Left ventricle myocardium inferior (tissue), 1 donor: ENCODE results near the gene FUNDC2. TPM values are rescaled to one million over a fixed set of nuclear protein-coding genes. Genes with fewer than 3 reads are reported as not detected.

Experiments
- DNase-seq: peaks from one replicate; pipeline ENCODE4 v3.0.0-alpha.2; 2020
- H3K27ac ChIP-seq: fragments of 200-600 bp; replicated peaks from 2 replicates; pipeline ENCODE4 v1.8.0; 2021
- H3K27me3 ChIP-seq: fragments of 200-600 bp; 2 replicates; pipeline ENCODE4 v1.8.0; 2021; ENCODE audit warnings: low read depth
- H3K36me3 ChIP-seq: fragments of 200-600 bp; 2 replicates; pipeline ENCODE4 v1.8.0; 2021
- H3K4me1 ChIP-seq: fragments of 200-600 bp; 2 replicates; pipeline ENCODE4 v1.8.0; 2021
- H3K4me3 ChIP-seq: fragments of 200-600 bp; 2 replicates; pipeline ENCODE4 v1.8.0; 2021; ENCODE audit warnings: mild to moderate bottlenecking, moderate library complexity
- H3K9me3 ChIP-seq: fragments of 200-600 bp; replicated peaks from 2 replicates; pipeline ENCODE4 v1.8.0; 2021
- intact Hi-C: fragments of 100-400 bp; cut with micrococcal nuclease; formaldehyde crosslinking; loops from one replicate; pipeline ENCODE4 v1.11.0; 2022
- total RNA-seq: library from RNA; stranded (reverse); fragmentation: NEBNext Ultra II Directional; extraction: Animal tissue kit (Norgen Biotek cat#: 25700); gene quantifications from one replicate; pipeline ENCODE4 v1.2.1, GENCODE V29; 2021
- TF ChIP-seq, protein P1 (sequence below): fragments of 200-600 bp; IDR thresholded peaks from 2 replicates; pipeline ENCODE4 v1.8.0; 2021; ENCODE audit warnings: antibody characterized with exemption, mild to moderate bottlenecking, borderline replicate concordance
- donor health status: DM: no; HTN: yes; CAD: no; lungs with severe emphysema.

FUNDC2 gene
- total RNA-seq, 1 donor from 2014 or later: 364 TPM

DNA sequence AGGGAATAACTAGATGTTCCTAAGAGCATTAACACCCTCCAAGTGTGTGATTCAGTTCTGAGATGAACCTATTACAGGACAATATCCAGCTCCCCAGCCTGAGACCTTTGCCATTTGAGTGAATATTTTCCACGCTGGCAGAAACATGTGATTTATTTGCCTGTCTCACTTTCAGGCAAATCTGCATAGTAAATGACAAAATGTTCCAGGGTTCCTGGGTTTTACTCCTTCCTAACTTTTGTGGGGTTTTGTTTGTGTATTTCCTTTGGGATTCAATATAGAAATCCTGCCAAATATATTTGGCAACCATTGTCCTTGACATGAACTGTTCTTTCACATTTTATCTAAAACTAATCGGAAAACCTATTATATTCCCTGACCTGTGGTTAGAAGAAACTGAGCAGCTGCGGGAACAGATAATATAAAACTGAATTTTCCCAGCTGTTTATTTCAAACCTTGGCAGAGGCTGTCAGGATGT lies 16.6 kb upstream of the FUNDC2 start:
- Histone ChIP-seq H3K4me3 (no peak overlapping the region), H3K4me1 (peaks cover 33% of the 10 kb centered on the region), H3K27me3 (no peaks in the 10 kb centered on the region), H3K9me3 (no peaks in the 10 kb centered on the region), H3K27ac (peak overlapping the region; percentile 85), H3K36me3 (no peaks in the 10 kb centered on the region)
- TF ChIP-seq, protein P1, sequence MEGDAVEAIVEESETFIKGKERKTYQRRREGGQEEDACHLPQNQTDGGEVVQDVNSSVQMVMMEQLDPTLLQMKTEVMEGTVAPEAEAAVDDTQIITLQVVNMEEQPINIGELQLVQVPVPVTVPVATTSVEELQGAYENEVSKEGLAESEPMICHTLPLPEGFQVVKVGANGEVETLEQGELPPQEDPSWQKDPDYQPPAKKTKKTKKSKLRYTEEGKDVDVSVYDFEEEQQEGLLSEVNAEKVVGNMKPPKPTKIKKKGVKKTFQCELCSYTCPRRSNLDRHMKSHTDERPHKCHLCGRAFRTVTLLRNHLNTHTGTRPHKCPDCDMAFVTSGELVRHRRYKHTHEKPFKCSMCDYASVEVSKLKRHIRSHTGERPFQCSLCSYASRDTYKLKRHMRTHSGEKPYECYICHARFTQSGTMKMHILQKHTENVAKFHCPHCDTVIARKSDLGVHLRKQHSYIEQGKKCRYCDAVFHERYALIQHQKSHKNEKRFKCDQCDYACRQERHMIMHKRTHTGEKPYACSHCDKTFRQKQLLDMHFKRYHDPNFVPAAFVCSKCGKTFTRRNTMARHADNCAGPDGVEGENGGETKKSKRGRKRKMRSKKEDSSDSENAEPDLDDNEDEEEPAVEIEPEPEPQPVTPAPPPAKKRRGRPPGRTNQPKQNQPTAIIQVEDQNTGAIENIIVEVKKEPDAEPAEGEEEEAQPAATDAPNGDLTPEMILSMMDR: no peak
- intact Hi-C loops: no loop called here
- no peak for DNase-seq

DNA sequence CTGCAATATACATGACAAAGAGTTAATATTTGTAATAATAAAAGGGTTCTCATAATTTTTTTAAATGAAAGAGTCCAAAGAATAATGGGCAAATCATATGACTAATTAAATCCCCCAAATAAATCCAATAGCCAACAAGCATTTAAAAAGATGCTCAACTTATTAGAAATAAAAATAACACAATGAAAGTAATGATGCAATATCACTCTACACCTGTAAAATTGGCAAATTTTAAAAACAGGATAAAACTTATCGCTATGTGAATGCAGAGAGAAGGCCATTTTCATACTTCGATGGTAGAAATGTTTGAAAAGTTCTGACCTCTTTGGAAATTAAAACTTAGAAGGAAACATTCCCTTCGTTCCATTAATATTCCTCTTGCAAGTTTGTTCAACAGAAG lies 6.1 kb upstream of the FUNDC2 start:
- Histone ChIP-seq H3K9me3 (no peaks in the 10 kb centered on the region), H3K36me3 (no peaks in the 10 kb centered on the region), H3K27me3 (no peaks in the 10 kb centered on the region), H3K27ac (peak overlapping the region; percentile 71), H3K4me3 (peak overlapping the region; percentile 56), H3K4me1 (peaks cover 7% of the 10 kb centered on the region)
- intact Hi-C loops: no loop called here
- no peak for DNase-seq
- TF ChIP-seq, protein P1: no peak

DNA sequence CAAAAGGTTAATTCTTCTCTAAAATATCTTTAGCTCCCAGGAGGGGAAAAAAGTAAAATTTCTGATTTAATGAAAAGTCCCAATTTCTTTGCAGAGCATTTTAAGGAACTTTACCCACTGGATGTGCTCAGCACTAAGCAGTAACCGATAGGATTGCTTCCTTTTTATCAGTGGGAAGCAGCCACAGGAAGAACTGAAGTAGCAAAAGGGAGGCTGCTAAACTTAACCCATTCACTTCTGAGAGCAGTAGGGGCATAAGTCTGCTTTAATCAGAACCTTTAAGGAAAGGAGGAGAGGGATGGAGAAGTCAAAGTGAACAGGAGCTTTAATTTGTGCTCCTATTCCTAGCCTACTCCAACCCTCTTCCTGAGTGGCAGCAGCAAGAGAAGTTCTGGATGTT lies 4.1 kb upstream of the FUNDC2 start, which contains the start of gene F8:
Gene F8, minus strand, starts transcription at position 139 of the 400 bp plus-strand sequence. CDS start 171 bp downstream, outside the sequence.
- intact Hi-C loops: no loop called here
- peak within 1 kb of the TSS; percentile 71 for H3K27ac ChIP-seq
- no peaks in the 10 kb centered on the region for H3K9me3 ChIP-seq
- DNase-seq: no peak
- H3K36me3 ChIP-seq: no peaks in the 10 kb centered on the region
- TF ChIP-seq, protein P1: no peak
- no peaks in the 10 kb centered on the region for H3K27me3 ChIP-seq
- H3K4me3 ChIP-seq: peak within 1 kb of the TSS; percentile 56
- H3K4me1 ChIP-seq: no peaks in the 10 kb centered on the region

DNA sequence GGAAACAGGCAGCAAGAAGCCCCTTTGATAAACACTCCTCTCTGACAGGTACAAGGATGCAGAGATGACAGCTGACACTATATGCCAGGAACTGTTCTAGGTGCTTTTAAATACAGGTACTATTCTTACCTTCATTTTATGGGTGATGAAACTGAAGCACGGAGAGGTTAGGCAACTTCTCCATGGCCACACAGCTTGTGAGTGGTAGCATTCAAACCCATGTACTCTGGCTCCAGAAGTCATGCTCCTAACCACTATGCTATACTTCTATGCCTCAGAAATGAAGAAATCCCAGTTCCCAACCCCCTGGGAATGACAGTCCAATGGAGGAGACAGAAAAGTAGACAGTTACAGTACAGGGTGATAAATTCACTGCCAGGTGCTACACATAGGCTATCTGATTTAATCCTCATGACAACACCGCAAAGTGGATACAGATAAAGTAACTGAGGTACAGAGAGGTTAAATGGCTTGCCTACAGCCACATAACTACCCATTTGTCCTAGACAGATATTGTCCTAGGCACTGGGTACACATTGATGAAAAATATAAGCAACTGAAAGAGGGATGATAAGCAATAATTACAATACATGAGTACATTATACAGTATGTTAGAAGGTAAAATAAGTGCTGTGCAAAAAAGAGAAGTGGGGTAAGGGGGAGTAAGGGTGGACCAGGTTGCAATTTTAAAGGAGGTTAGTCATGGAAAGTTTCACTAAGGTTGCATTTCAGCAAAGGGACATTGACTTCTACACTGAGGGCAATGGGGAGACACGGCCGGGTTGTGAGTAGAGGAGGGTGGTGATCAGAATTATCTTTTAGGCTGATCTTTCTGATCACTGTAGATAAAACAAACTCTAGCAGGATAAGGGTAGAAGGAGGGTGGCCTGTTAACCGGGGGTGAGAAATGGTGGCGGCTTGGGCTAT lies 2.5 kb upstream of the FUNDC2 start:
- no peak overlapping the region for H3K27ac ChIP-seq
- no peaks in the 10 kb centered on the region for H3K36me3 ChIP-seq
- TF ChIP-seq, protein P1: no peak
- DNase-seq: no peak
- peaks cover 14% of the 10 kb centered on the region for H3K4me1 ChIP-seq
- no peaks in the 10 kb centered on the region for H3K27me3 ChIP-seq
- intact Hi-C loops: no loop called here
- no peak overlapping the region for H3K4me3 ChIP-seq
- H3K9me3 ChIP-seq: no peaks in the 10 kb centered on the region

DNA sequence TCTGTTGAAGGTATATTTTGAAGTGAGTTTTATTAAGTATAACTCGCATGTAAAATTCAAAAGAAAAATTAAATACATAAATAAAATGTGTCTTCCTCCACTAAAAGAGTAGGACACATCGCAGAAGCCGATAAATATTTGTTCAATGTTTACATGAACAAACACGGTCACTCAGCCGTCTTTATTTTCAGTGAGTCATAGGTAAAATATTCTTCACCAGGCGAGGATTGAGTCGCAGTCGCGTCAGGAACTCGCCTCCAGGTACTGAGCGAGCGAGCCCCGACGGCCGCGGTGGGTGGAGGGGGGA lies 271 bp upstream of the FUNDC2 start:
- Histone ChIP-seq H3K9me3 (no peaks in the 10 kb centered on the region), H3K27ac (peak overlapping the region; percentile 97), H3K36me3 (no peaks in the 10 kb centered on the region), H3K27me3 (no peaks in the 10 kb centered on the region), H3K4me1 (peaks cover 17% of the 10 kb centered on the region), H3K4me3 (peak overlapping the region; percentile 72)
- TF ChIP-seq, protein P1: no peak
- intact Hi-C loops: no loop called here
- no peak for DNase-seq
